ENCODE data around the gene MRPS27. TPM values are rescaled to one million over a fixed set of nuclear protein-coding genes. Genes with fewer than 3 reads are reported as not detected.

Gene MRPS27
- total RNA-seq, 6 experiments from 2014 or later = 28.6 to 40.3 (median 36.0) TPM

GRCh38 chr5:72180925-72181324, 139.1 kb downstream of the MRPS27 start:
- DNase-seq (no peak), ATAC-seq (no peak)
- no peaks in the 10 kb centered on the region for H3K36me3 ChIP-seq
- H3K4me3 ChIP-seq = no peak overlapping the region
- H3K27ac ChIP-seq = no peak overlapping the region
- H3K27me3 ChIP-seq = no peaks in the 10 kb centered on the region
- TF ChIP-seq POLR2A (IDR thresholded peaks at IDR 0.05) (no peak), CTCF (IDR thresholded peaks at IDR 0.05) (no peak)
- WGBS (ENCODE audit: insufficient coverage, low coverage, low lambda C conversion rate, missing lambda C conversion rate) = 47% methylated on average over 4 of the region's 4 CpGs
- no peaks in the 10 kb centered on the region for H3K4me1 ChIP-seq
- H3K9me3 ChIP-seq = no peaks in the 10 kb centered on the region
- intact Hi-C loops (cut with DNase I) = no loop called here

GRCh38 chr5:72179816-72180440, 140.1 kb downstream of the MRPS27 start:
- Histone ChIP-seq H3K4me3 (no peak overlapping the region), H3K27ac (no peak overlapping the region), H3K4me1 (no peaks in the 10 kb centered on the region), H3K27me3 (no peaks in the 10 kb centered on the region), H3K36me3 (no peaks in the 10 kb centered on the region), H3K9me3 (no peaks in the 10 kb centered on the region)
- intact Hi-C loops (cut with DNase I) = no loop called here
- ATAC-seq (no peak), DNase-seq (no peak)
- 61% methylated on average over 5 of the region's 11 CpGs for WGBS (ENCODE audit: insufficient coverage, low coverage, low lambda C conversion rate, missing lambda C conversion rate)
- TF ChIP-seq CTCF (IDR thresholded peaks at IDR 0.05) (no peak), POLR2A (IDR thresholded peaks at IDR 0.05) (no peak)

- no peaks in the 10 kb centered on the region for H3K36me3 ChIP-seq
- ATAC-seq (no peak), DNase-seq (no peak)
- H3K27me3 ChIP-seq = no peaks in the 10 kb centered on the region
- no peaks in the 10 kb centered on the region for H3K9me3 ChIP-seq
- H3K27ac ChIP-seq = no peak overlapping the region
- intact Hi-C loops (cut with DNase I) = no loop called here
- H3K4me1 ChIP-seq = no peaks in the 10 kb centered on the region
- no peak overlapping the region for H3K4me3 ChIP-seq
- 61% methylated on average over 21 of the region's 29 CpGs for WGBS (ENCODE audit: insufficient coverage, low coverage, low lambda C conversion rate, missing lambda C conversion rate)
- TF ChIP-seq POLR2A (IDR thresholded peaks at IDR 0.05) = no peak
- TF ChIP-seq CTCF (IDR thresholded peaks at IDR 0.05) = no peak
Measured at GRCh38 chr5:72179028-72179815, 140.8 kb downstream of the MRPS27 start.

GRCh38 chr5:72177538-72177937, 142.5 kb downstream of the MRPS27 start:
- WGBS (ENCODE audit: insufficient coverage, low coverage, low lambda C conversion rate, missing lambda C conversion rate) = 71% methylated on average over 3 of the region's 3 CpGs
- intact Hi-C loops (cut with DNase I) = no loop called here
- Histone ChIP-seq H3K27ac (no peak overlapping the region), H3K27me3 (no peaks in the 10 kb centered on the region), H3K36me3 (no peaks in the 10 kb centered on the region), H3K9me3 (no peaks in the 10 kb centered on the region), H3K4me3 (no peak overlapping the region), H3K4me1 (no peaks in the 10 kb centered on the region)
- DNase-seq = no peak
- no peak for TF ChIP-seq CTCF (IDR thresholded peaks at IDR 0.05)
- TF ChIP-seq POLR2A (IDR thresholded peaks at IDR 0.05) = no peak
- ATAC-seq = no peak
